GM10847 (cell line): ENCODE data around the gene LAMA4.

ENCODE experiments used
- POLR2A ChIP-seq: IDR thresholded peaks from 2 replicates; pipeline ENCODE4 v1.6.1; 2011; ENCODE audit not compliant: insufficient read length; ENCODE audit errors: extremely low read depth

Gene LAMA4

GRCh38 chr6:112235956-112236355, 18.4 kb downstream of the LAMA4 start:
- TF ChIP-seq POLR2A, result no peak

- no peak for TF ChIP-seq POLR2A
Measured at GRCh38 chr6:112234601-112235000, 19.8 kb downstream of the LAMA4 start.

DNA sequence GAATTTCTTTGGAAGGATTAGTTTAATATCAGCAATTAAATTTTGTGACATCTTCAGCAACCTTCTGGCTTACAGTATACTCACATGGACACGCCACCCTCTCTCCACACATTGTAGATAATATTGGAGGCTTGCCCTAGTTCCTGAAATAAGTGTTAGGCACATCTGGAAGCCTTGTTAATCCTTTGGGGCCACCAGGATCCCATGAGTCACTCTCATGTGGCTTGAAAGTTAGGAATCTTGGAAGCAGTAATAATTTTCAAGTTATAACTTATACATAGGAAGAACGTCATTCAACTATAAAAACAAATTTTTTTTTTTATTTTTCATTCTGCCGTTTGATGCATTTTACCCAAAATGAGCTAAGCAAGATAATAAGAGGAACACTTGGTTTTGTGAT, 20.5 kb downstream of the LAMA4 start:
- TF ChIP-seq POLR2A, result no peak

DNA sequence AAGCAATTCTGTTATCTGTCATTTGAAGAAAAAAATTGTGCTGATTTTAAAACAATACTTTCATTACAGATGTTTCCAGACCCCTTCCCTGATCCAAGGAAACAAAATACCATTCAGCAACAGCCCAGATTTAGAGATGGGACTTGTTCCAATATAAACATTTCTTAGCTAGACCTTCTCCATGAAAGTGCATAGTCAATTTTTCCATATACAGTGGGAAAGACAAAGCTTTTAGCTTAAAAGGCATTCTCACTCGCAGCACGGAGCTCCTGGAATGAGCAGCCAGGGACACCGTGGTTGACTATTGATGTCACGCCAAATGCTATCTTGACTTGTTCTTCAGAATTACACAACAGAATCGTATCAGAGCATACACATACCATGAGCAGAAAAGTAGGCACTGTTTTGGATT, 21.5 kb downstream of the LAMA4 start:
- TF ChIP-seq POLR2A, result no peak

GRCh38 chr6:112231594-112232060, 22.7 kb downstream of the LAMA4 start:
- no peak for TF ChIP-seq POLR2A

DNA sequence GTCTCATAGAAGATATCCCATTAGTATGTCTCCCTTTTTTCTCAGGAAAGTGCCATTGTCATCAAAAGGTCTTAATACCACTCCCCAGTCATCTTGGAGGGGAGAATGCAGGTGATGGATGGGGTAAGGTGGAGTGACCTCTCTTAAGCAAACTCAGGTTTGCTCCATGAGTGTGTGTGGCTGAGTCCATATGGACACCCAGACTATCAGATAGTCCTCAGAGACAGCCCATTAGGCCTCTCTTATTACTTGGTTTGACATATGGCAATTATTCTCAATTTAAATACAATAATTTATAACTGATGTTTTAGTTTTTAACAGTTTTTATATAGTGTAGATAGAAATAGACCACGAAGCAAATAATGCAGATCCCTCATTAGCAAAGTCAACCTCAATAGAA, 23.2 kb downstream of the LAMA4 start:
- TF ChIP-seq POLR2A, result no peak

GRCh38 chr6:112228480-112229332, 25.7 kb downstream of the LAMA4 start:
- no peak for TF ChIP-seq POLR2A

GRCh38 chr6:112227992-112228391, 26.4 kb downstream of the LAMA4 start:
- TF ChIP-seq POLR2A, result no peak

DNA sequence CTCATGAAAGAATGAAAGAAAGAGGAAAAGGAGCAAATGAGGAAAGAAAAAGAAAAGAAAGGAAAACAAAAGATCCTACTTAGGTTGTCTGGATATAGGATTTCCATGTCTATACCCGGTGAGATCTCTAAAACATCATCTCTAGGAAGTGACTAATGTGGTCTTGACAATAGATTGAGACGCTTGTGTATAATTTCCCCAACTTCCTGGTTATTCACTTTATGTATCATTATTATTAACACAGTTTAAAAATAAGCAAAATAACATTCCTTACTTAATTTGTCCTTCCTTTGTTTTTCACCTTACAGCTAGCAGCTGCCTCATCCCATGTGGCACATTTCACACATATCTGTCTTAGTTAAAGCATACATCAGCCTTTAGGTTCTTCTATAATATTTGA, 27.0 kb downstream of the LAMA4 start:
- no peak for TF ChIP-seq POLR2A

DNA sequence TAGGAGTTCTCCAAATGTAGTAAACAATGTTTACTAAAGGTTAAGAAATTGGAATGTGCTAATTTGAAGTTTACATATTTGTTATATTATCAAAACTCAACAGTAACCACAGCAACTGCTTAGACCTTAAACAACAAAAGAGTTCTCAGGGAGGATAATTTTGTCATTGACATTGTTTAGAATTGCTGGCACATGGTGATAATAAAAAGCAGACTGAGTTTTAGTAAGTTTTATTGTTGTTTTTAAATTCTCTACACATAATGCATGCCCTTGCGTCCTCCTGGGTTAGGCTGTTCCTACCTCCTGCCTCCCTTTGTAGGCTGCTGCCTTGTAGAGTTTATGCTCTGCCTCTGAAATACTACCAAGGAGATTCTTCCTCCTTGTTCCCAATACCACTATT, 28.7 kb downstream of the LAMA4 start:
- TF ChIP-seq POLR2A, result no peak

- no peak for TF ChIP-seq POLR2A
Measured at GRCh38 chr6:112224088-112224487, 30.3 kb downstream of the LAMA4 start.

DNA sequence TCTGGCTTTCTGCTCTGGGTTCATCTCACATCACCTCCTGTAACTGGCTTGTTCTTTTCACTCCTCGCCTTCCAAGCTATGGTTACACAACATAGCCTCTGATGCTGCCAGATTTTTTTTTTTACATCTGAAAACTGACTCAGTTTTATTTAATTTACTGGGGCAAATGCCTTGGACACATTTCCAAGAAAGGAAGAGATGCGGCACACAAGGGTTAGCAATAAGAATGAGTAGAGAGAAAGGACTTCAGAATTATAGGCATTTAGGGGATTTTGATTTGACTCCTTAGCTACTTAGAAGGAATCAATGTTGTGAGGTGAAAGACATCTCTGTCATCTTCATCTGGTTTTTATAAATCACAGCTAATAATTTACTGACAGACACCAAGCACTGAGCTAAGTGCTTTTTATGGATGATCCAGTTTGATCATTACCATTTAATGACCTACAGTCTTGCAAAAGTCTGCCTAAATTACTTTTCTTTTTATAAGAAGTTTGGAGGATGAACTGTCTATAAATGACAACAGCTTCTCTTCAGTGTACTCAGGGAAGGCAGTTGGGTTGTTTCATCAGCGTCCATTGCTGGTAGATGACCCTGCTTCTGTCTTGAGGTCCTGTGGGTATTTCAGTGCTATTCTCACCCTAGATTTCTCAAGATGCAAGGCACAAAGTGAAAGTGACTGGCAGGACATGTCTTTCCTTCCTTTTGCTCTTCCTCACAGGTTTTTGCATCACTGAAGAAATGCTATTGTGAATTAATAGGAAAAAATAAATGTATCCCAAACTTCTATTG, 31.1 kb downstream of the LAMA4 start:
- TF ChIP-seq POLR2A, result no peak

DNA sequence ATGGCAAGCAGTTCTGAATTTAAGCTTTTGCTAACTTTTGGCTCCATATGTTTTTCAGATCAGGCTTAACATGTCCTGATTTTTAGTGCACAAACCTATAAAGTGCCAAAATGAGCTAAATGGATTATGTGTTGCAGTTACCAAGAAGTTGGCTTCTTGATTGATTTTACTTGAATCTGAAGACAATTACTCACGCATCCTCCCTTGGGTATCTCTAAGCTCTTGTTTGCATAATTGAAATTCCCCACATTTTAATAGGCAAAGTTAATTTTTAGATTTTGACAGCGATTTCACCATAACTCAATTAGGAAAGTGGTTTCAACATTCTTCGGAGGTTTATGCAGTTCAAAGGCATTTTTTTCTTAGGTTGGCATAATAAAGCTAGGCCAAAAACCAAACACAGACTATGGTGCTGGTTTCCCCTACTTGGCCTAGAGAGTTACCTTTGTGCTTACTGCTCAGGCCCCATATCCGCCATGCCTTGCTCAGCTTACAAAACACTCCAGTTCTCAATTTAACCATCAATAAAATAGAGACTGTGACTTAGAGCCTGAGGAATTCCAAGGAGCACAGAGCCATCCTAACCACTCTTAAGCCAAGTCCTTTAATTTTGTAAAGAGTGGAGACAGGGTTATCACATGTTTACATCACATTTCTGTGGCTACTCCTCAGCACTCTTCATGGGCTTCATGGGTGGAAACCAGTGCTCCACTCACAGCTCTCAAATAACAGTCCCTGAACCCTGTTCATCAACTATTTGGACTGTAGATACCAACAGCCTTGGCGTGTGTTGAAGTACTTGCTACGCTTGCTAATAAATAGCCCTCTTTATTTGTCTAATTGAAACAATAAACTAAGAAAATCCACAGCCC, 32.1 kb downstream of the LAMA4 start:
- no peak for TF ChIP-seq POLR2A

GRCh38 chr6:112221561-112221960, 32.8 kb downstream of the LAMA4 start:
- no peak for TF ChIP-seq POLR2A

GRCh38 chr6:112218563-112218962, 35.8 kb downstream of the LAMA4 start:
- no peak for TF ChIP-seq POLR2A
